SH-SY5Y (cell line): ENCODE results near the gene SPATA17.

Experiments used
- GATA2 ChIP-seq: IDR thresholded peaks from 2 replicates; pipeline ENCODE4 v1.6.1; 2011; ENCODE audit warnings: mild to moderate bottlenecking, low read depth, low read length
- GATA3 ChIP-seq: IDR thresholded peaks from 2 replicates; pipeline ENCODE4 v1.6.1; 2011; ENCODE audit warnings: low read depth, mild to moderate bottlenecking, low read length, moderate library complexity

- TF ChIP-seq GATA3 (no peak), GATA2 (no peak)
These were observed 264.7 kb downstream of the SPATA17 start for GRCh38 chr1:217895841-217896240.
